GM23338 (cell line): ENCODE measurements around the gene TM2D1. TPM values are rescaled to one million over a fixed set of nuclear protein-coding genes. Genes with fewer than 3 reads are reported as not detected.

ENCODE experiments used
- ATAC-seq: fragments of 200-7000 bp; cut with Tn5 transposase; 3 replicates; pipeline ENCODE4 v1.9.1; 2020
- DNase-seq: peaks from one replicate; pipeline ENCODE4 v3.0.0-alpha.2; 2015; ENCODE audit warnings: low spot score
- H2AFZ ChIP-seq: fragments of 200-600 bp; sonication (generic); 2 replicates; pipeline ENCODE4 v1.8.0; 2016; ENCODE audit warnings: antibody characterized with exemption, mild to moderate bottlenecking, moderate library complexity
- H3F3A ChIP-seq: fragments of 200-600 bp; sonication (generic); replicated peaks from 2 replicates; pipeline ENCODE4 v1.8.0; 2017; ENCODE audit warnings: antibody characterized with exemption, mixed run types, low read depth
- H3K27ac ChIP-seq: fragments of 200-600 bp; sonication (generic); 2 replicates; pipeline ENCODE4 v1.6.1; 2016; ENCODE audit warnings: low read depth
- H3K27me3 ChIP-seq: fragments of 200-600 bp; sonication (generic); 2 replicates; pipeline ENCODE4 v1.8.0; 2016; ENCODE audit warnings: mild to moderate bottlenecking, mixed run types, moderate library complexity; ENCODE audit not compliant: insufficient read depth
- H3K36me3 ChIP-seq: fragments of 200-600 bp; sonication (generic); 2 replicates; pipeline ENCODE4 v1.8.0; 2016; ENCODE audit warnings: mild to moderate bottlenecking; ENCODE audit not compliant: insufficient read depth
- H3K4me1 ChIP-seq: fragments of 200-600 bp; sonication (generic); 2 replicates; pipeline ENCODE4 v1.8.0; 2016; ENCODE audit warnings: mild to moderate bottlenecking, moderate library complexity; ENCODE audit not compliant: insufficient read depth
- H3K4me2 ChIP-seq: fragments of 200-600 bp; sonication (generic); 2 replicates; pipeline ENCODE4 v1.7.1; 2017; ENCODE audit warnings: mixed run types
- H3K4me3 ChIP-seq: fragments of 200-600 bp; sonication (generic); 2 replicates; pipeline ENCODE4 v1.6.1; 2016; ENCODE audit warnings: mixed run types
- H3K79me2 ChIP-seq: fragments of 200-600 bp; sonication (generic); replicated peaks from 2 replicates; pipeline ENCODE4 v1.8.0; 2017; ENCODE audit warnings: mild to moderate bottlenecking; ENCODE audit not compliant: insufficient read depth
- H3K9me2 ChIP-seq: fragments of 200-600 bp; sonication (generic); 2 replicates; pipeline ENCODE4 v1.8.0; 2017; ENCODE audit not compliant: insufficient read depth
- H4K20me1 ChIP-seq: fragments of 200-600 bp; sonication (generic); replicated peaks from 2 replicates; pipeline ENCODE4 v1.8.0; 2017; ENCODE audit warnings: mild to moderate bottlenecking; ENCODE audit not compliant: insufficient read depth
- H3K27ac Mint-ChIP-seq: 2 replicates; pipeline ENCODE4 v1.8.0; 2020; ENCODE audit warnings: inconsistent platforms, mild to moderate bottlenecking, moderate library complexity, mixed read lengths
- H3K27me3 Mint-ChIP-seq: 3 replicates; pipeline ENCODE4 v1.8.0; 2022; ENCODE audit warnings: low read depth, mild to moderate bottlenecking, moderate library complexity, mixed read lengths, inconsistent platforms; ENCODE audit not compliant: insufficient read depth, poor library complexity
- H3K36me3 Mint-ChIP-seq: 3 replicates; pipeline ENCODE4 v1.8.0; 2021; ENCODE audit warnings: low read depth, mild to moderate bottlenecking, inconsistent platforms, moderate library complexity, mixed read lengths
- H3K4me1 Mint-ChIP-seq: 3 replicates; pipeline ENCODE4 v1.8.0; 2020; ENCODE audit warnings: mild to moderate bottlenecking, inconsistent platforms, mixed read lengths
- H3K4me3 Mint-ChIP-seq: 3 replicates; pipeline ENCODE4 v1.8.0; 2021; ENCODE audit warnings: moderate library complexity, mild to moderate bottlenecking, inconsistent platforms, mixed read lengths
- H3K9me3 Mint-ChIP-seq: 3 replicates; pipeline ENCODE4 v1.8.0; 2020; ENCODE audit warnings: moderate library complexity, mild to moderate bottlenecking, inconsistent platforms, mixed read lengths
- CREB1 ChIP-seq: fragments of 250-450 bp; sonication (Bioruptor Pico); IDR thresholded peaks from 2 replicates; pipeline ENCODE4 v1.5.0; 2020; ENCODE audit warnings: low read depth, mild to moderate bottlenecking, moderate library complexity
- CTCF ChIP-seq, 2 experiments: fragments of 200-600 bp in 1 of 2; sonication (generic) in 1 of 2; conservative IDR thresholded peaks; 2 replicates each; pipeline versions ENCODE4 v1.5.1 to v1.6.1; 2016 to 2017; ENCODE audit warnings: antibody characterized with exemption in 2 of 2, low read depth in 2 of 2, mild to moderate bottlenecking in 2 of 2, moderate library complexity in 1 of 2
- ETS1 ChIP-seq: IDR thresholded peaks from 2 replicates; pipeline ENCODE4 v1.6.1; 2016; ENCODE audit warnings: antibody characterized with exemption
- EZH2 ChIP-seq: fragments of 200-600 bp; sonication (generic); IDR thresholded peaks from one replicate; pipeline ENCODE4 v1.8.0; 2017; ENCODE audit warnings: antibody characterized with exemption, mild to moderate bottlenecking, low read depth; ENCODE audit not compliant: unreplicated experiment
- EZH2phosphoT487 ChIP-seq: fragments of 200-600 bp; sonication (generic); IDR thresholded peaks from one replicate; pipeline ENCODE4 v1.8.1; 2018; ENCODE audit warnings: antibody characterized with exemption; ENCODE audit not compliant: unreplicated experiment
- POLR2AphosphoS5 ChIP-seq: IDR thresholded peaks from 2 replicates; pipeline ENCODE4 v1.6.1; 2016; ENCODE audit warnings: antibody characterized with exemption, low read depth
- ZNF331 ChIP-seq: fragments of 250-450 bp; sonication (Bioruptor Pico); IDR thresholded peaks from 2 replicates; pipeline ENCODE4 v1.5.0; 2020; ENCODE audit warnings: low read depth, mild to moderate bottlenecking, moderate library complexity
- polyA plus RNA-seq: library from polyadenylated mRNA; unstranded; fragments of >200 nt; fragmentation: Nextera tagmentation; extraction: Ambion mirVana; gene quantifications from 2 replicates; pipeline ENCODE4 v1.2.1, GENCODE V29; 2016
- total RNA-seq: library from RNA; depleted of rRNA; stranded (reverse); fragments of >200 nt; shearing (Covaris generic); gene quantifications from 2 replicates; pipeline ENCODE4 v1.2.3, GENCODE V29; 2014

The TM2D1 gene
- total and polyA plus RNA-seq, 2 experiments from 2014 or later, result 46.7 to 47.5 TPM

GRCh38 chr1:61749574-61749973 lies 24.6 kb upstream of the TM2D1 start:
- H3K4me1 ChIP-seq, result peaks cover 39% of the 10 kb centered on the region
- no peak overlapping the region for H3K4me3 ChIP-seq
- Mint-ChIP-seq H3K9me3 (no peaks in the 10 kb centered on the region), H3K36me3 (peaks cover 3% of the 10 kb centered on the region; the same call in 1 of the 3 replicates), H3K27ac (no peak overlapping the region), H3K4me1 (peaks cover 28% of the 10 kb centered on the region), H3K27me3 (peaks cover 2% of the 10 kb centered on the region), H3K4me3 (no peak overlapping the region)
- no peaks in the 10 kb centered on the region for H3K27me3 ChIP-seq
- peaks cover 4% of the 10 kb centered on the region; the same call in 1 of the 2 replicates for H3F3A ChIP-seq
- no peak overlapping the region for H2AFZ ChIP-seq
- H4K20me1 ChIP-seq, result peaks cover 3% of the 10 kb centered on the region; the same call in 1 of the 2 replicates
- DNase-seq (no peak), ATAC-seq (no peak)
- TF ChIP-seq EZH2 (no peak), ZNF331 (CRISPR knock-in tag) (no peak), ETS1 (no peak), POLR2AphosphoS5 (no peak), CREB1 (no peak), CTCF (conservative IDR thresholded peaks at IDR 0.05; ENCODE audit: low read depth in 2 of 2) (no peak), EZH2phosphoT487 (no peak)
- H3K4me2 ChIP-seq, result no peak overlapping the region
- no peaks in the 10 kb centered on the region for H3K36me3 ChIP-seq
- H3K27ac ChIP-seq, result no peak overlapping the region
- no peaks in the 10 kb centered on the region for H3K9me2 ChIP-seq
- H3K79me2 ChIP-seq, result peaks cover 100% of the 10 kb centered on the region

DNA sequence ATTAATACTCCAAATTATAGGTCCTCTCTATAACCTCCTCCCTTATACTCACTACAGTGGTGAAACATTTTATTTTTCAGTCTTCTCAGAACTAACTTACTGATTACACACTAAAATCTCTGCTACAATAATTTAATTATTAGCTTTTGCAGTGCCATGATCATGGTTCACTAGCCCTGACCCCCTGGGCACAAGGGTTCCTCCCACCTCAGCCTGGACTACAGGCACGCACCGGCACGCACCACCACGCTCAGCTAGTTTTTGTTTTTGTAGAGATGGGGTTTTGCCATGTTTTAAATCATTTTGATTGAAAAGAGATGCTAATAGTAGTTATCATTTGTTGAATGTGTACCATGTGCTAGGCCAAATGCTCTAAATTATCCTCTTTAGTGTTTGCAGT lies 23.6 kb upstream of the TM2D1 start:
- peaks cover 4% of the 10 kb centered on the region; the same call in 1 of the 2 replicates for H3F3A ChIP-seq
- H3K79me2 ChIP-seq, result peaks cover 100% of the 10 kb centered on the region
- ATAC-seq (no peak), DNase-seq (no peak)
- no peak overlapping the region for H3K4me3 Mint-ChIP-seq
- H3K27ac Mint-ChIP-seq, result no peak overlapping the region
- H2AFZ ChIP-seq, result no peak overlapping the region
- peaks cover 26% of the 10 kb centered on the region for H3K4me1 Mint-ChIP-seq
- no peak overlapping the region for H3K27ac ChIP-seq
- no peak overlapping the region for H3K4me2 ChIP-seq
- TF ChIP-seq ETS1 (no peak), POLR2AphosphoS5 (no peak)
- H3K36me3 ChIP-seq, result no peaks in the 10 kb centered on the region
- no peaks in the 10 kb centered on the region for H3K9me3 Mint-ChIP-seq
- peaks cover 8% of the 10 kb centered on the region for H4K20me1 ChIP-seq
- no peaks in the 10 kb centered on the region for H3K9me2 ChIP-seq
- peaks cover 3% of the 10 kb centered on the region; the same call in 1 of the 3 replicates for H3K36me3 Mint-ChIP-seq
- no peaks in the 10 kb centered on the region for H3K27me3 ChIP-seq
- H3K27me3 Mint-ChIP-seq, result peaks cover 2% of the 10 kb centered on the region
- no peak overlapping the region for H3K4me3 ChIP-seq
- H3K4me1 ChIP-seq, result peaks cover 37% of the 10 kb centered on the region
